NK-92 treated with Interleukin-12 subunit alpha and Interleukin-12 subunit beta, amount 100 ng/mL, for 24 hours (cell line): Measurements from ENCODE around the gene CBLL1.

Experiments
- DNase-seq: peaks from one replicate; lab custom pipeline; 2025; lab: John Stamatoyannopoulos, UW

Gene CBLL1

GRCh38 chr7:107744345-107744750 is 406 bp downstream of the CBLL1 start:
- no peak for DNase-seq

- no peak for DNase-seq
Observed at GRCh38 chr7:107746006-107746405, 2.1 kb downstream of the CBLL1 start.

- no peak for DNase-seq
Observed at GRCh38 chr7:107751113-107751512, 7.2 kb downstream of the CBLL1 start.

- no peak for DNase-seq
Observed at GRCh38 chr7:107754642-107755041, 10.7 kb downstream of the CBLL1 start.

GRCh38 chr7:107758667-107759066 is 14.7 kb downstream of the CBLL1 start:
- no peak for DNase-seq

GRCh38 chr7:107767391-107767790 is 23.4 kb downstream of the CBLL1 start:
- DNase-seq: no peak

- DNase-seq: no peak
Observed at GRCh38 chr7:107768263-107768662, 24.3 kb downstream of the CBLL1 start.

GRCh38 chr7:107773027-107773426 is 29.1 kb downstream of the CBLL1 start:
- no peak for DNase-seq

- DNase-seq: no peak
Observed at GRCh38 chr7:107777702-107778101, 33.8 kb downstream of the CBLL1 start.

GRCh38 chr7:107778283-107778682 is 34.3 kb downstream of the CBLL1 start:
- no peak for DNase-seq

- DNase-seq: no peak
Observed at GRCh38 chr7:107779647-107780099, 35.7 kb downstream of the CBLL1 start.

- DNase-seq: no peak
Observed at GRCh38 chr7:107782374-107782773, 38.4 kb downstream of the CBLL1 start.

- no peak for DNase-seq
Observed at GRCh38 chr7:107783648-107784047, 39.7 kb downstream of the CBLL1 start.

- DNase-seq: no peak
Observed at GRCh38 chr7:107785170-107785569, 41.2 kb downstream of the CBLL1 start.

GRCh38 chr7:107785926-107786325 is 42.0 kb downstream of the CBLL1 start:
- no peak for DNase-seq

GRCh38 chr7:107788216-107788615 is 44.3 kb downstream of the CBLL1 start:
- no peak for DNase-seq

GRCh38 chr7:107788662-107789061 is 44.7 kb downstream of the CBLL1 start:
- DNase-seq: no peak

GRCh38 chr7:107789647-107790046 is 45.7 kb downstream of the CBLL1 start:
- DNase-seq: no peak

- no peak for DNase-seq
Observed at GRCh38 chr7:107792364-107792763, 48.4 kb downstream of the CBLL1 start.

- DNase-seq: no peak
Observed at GRCh38 chr7:107799647-107800264, 55.8 kb downstream of the CBLL1 start.

- no peak for DNase-seq
Observed at GRCh38 chr7:107803009-107803610, 59.2 kb downstream of the CBLL1 start, which contains the start of gene SLC26A3. Gene SLC26A3, minus strand, starts transcription at chr7:107803223. Its CDS starts 8,714 bp downstream, at chr7:107794509.

- DNase-seq: no peak
Observed at GRCh38 chr7:107809179-107809578, 65.2 kb downstream of the CBLL1 start.

GRCh38 chr7:107810626-107811025 is 66.7 kb downstream of the CBLL1 start:
- no peak for DNase-seq
